ENCODE results near the gene SCAPER.
"Not testable (repeated sequence)": the region's sequence is repeated elsewhere in the genome, so short reads cannot be mapped to it uniquely, and the experiment has no call there.

The SCAPER gene

DNA sequence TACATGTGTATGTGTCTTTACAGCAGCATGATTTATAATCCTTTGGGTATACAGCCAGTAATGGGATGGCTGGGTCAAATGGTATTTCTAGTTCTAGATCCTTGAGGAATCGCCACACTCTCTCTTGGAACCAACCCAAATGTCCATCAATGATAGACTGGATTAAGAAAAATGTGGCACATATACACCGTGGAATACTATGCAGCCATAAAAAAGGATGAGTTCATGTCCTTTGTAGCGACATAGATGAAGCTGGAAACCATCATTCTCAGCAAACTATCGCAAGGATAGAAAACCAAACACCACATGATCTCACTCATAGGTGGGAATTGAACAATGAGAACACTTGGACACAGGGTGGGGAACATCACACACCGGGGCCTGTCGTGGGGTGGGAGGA, 403.0 kb downstream of the SCAPER start:
- FAIRE-seq; DNase-seq (ENCODE audit: low spot score): not testable (repeated sequence)

DNA sequence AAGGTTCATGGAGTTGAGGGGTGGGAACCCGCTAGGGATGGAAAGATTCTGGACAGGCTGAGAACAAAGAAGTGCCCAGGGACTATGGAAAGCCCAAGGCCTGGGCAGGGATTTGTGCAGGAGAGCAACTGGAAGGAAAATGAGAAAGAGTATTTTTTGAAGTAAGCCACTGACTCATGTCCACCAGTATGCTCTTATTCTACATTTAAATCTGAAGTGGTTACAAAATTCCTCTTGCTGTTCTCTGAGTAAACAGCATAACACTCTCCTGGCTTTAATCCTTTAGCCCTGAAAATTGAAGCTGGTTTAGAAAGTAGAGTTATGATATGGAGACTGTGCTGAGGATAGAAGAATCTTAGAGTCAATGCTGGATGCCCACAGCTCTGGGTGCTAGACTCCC, 403.4 kb downstream of the SCAPER start:
- no peak for FAIRE-seq
- DNase-seq (ENCODE audit: low spot score) = no peak

DNA sequence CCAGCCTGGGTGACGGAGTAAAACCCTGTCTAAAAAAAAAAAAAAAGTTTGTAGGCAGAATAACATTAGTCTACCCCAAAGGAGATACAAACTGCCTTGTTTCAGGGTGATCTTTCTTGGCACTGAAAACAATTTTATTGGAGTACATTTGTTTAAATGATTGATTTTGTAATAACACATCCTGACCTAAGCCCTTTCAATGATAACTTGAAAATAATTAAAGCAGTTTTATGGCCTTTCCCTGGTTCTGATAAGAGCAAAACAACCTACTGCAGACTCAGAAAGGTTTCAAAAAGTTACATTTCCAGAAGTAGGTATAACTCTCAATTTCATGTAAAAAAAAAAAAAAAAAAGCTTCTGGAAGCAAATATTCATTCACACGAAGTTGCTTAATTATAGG, 404.1 kb downstream of the SCAPER start:
- no peak for FAIRE-seq

DNA sequence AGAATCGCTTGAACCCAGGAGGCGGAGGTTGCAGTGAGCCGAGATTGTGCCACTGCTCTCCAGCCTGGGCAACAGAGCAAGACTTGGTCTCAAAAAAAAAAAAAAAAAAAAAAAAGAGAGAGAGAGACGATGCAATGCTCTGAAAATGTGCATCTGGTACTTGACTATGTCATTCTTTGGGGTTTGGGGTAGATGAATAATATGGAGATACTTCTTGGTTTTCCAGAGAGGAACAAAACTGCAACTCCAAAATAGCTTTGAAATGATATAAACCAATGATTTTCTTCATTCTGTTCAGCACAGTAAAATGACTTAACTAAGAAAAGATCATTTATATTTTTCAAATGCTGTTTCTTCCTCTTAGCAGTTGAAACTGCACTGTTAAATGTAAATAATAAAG, 409.7 kb downstream of the SCAPER start:
- FAIRE-seq (no peak), DNase-seq (ENCODE audit: low spot score) (no peak)

More for the DNA sequence above, 404.1 kb downstream of the SCAPER start:
- no peak for DNase-seq (ENCODE audit: low spot score)

DNA sequence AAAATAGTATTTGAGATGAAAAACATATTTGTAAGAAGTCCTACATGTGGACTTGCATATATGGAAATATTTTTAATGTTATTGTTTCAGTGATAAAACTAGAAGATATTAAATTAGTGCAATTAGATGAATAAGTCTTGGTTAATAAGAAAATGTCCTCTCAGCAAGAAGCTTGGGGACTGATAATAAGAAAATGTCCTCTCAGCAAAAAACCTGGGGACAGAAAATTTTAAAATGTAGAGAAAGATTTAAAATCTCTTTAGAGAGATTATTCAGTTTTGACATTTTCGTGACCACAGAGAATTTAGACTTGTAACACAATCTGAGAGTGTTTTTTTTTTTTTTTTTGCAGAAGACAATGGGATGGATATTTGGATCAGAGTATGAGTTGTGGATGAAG, 412.6 kb downstream of the SCAPER start:
- DNase-seq (ENCODE audit: low spot score) (no peak), FAIRE-seq (no peak)

DNA sequence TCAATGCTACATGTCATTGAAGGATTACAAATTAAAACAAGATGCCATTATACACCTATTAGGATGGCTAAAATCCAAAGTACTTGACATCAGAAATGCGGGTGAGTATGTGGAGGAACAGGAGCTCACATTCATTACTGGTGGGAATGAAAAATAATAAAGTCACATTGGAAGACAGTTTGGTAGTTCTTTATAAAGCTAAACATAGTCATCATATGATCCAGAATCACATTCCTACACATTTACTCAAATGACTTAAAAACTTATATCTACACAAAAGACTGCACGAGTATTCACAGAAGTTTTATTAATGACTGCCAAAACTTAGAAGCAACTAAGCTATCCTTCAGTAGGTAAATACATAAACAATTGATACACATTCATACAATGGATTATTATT, 421.4 kb downstream of the SCAPER start:
- DNase-seq (ENCODE audit: low spot score) = no peak
- FAIRE-seq = no peak

DNA sequence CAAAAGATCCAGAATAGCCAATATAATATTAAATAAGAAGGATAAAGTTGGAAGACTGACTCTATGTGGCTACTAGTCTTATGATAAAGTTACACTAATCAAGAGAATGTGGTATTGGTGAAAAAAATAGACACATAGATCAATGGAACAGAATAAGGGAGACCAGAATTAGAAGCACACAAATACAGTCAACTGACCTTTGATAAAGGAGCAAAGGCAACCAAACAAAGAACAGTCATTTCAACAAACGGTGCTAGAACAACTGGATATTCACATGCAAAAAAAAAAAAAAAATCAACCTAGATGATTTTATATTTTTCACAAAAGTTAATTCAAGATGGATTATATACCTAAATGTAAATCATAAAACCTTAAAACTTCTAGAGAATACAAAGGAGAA, 422.1 kb downstream of the SCAPER start:
- no peak for DNase-seq (ENCODE audit: low spot score)
- no peak for FAIRE-seq

DNA sequence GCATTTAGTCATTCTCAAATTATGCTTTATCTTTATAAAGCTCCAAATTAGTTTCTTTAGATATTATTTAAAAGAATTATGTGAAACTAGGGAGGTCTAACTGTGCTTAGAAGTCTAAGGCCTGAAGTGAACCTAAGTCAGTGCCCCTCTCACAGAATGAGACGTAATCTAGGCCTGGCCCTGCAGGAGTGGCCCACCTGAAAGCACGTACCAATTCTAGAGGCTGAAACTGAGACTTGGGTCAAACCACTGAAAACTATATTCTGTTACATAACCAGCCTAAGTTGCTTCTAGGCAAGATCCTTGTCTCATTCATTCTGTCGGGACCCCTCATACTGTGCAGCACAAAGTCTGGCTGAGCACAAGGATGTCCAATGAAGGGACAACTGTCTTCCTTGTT, 424.9 kb downstream of the SCAPER start:
- DNase-seq (ENCODE audit: low spot score) (no peak), FAIRE-seq (no peak)

DNA sequence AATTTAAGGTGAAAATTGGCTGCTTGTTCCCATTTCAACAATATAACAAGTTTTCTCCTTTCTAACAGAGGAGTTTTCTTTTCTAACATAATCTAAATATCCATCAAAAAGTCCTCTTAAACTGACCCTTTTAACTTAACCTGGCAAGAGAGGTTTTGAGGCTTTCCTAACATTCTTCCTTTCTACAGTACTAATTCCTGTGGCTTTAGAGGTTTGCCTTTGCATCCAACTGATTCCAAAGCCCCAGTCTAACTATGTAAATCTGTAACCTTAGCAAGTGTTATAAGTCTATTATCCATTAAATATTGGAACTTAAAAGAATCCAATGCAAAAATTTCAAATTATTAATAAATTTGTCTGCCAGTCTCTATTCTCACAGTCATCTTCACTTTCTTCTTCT, 434.4 kb downstream of the SCAPER start:
- DNase-seq (ENCODE audit: low spot score) (no peak), FAIRE-seq (peak; percentile 35)

DNA sequence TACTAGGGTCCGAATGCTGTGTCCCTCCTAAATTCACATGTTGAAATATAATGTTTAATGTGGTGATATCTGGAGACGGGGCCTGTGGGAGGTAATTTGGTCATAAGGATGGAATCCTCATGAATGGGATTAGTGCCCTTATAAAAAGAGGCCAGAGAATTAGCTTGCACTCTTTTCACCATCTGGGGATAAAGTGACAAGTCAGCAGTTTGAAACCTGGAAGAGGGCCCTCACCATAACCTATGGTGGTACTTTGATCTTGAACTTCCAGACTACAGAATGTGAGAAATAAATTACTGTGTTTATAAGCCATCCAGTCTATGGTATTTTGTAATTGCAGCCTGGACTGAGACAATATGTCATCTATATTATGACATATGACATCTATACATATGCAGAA, 436.4 kb downstream of the SCAPER start:
- no peak for DNase-seq (ENCODE audit: low spot score)
- FAIRE-seq = no peak

DNA sequence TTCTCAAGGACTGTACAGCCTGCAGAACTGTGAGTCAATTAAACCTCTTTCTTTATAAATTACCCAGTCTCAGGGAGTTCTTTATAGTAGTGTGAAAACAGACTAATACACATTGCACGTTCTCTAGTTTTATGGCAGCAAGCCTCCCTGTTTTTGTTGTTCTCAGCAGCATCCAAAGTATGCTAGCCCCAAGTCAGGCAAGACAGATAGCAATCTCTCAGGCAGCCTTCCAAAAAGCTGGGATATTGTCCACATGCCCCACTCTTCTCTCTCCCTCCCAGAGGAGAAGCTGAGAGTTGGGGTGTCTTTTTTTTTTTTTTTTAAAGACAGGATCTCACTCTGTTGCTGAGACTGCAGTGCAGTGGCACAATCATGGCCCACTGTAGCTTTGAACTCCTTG, 438.0 kb downstream of the SCAPER start:
- DNase-seq (ENCODE audit: low spot score) (no peak), FAIRE-seq (no peak)

DNA sequence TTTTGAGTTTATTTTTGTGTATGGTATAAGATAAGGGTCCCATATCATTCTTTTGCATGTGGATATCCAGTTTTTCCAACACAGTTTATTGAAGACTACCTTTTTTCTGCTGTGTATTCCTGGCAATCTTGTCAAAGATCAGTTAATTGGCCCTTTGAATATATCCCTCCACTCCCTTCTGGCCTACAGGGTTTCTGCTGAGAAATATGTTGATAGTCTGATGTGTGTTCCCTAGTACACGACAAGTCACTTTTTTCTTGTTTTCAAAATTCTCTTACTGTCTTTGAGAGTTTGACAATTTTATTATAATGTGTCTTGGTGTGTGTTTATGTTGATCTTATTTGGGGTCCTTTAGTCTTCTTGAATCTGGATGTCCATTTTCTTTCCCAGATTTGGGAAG, 439.4 kb downstream of the SCAPER start:
- FAIRE-seq (no peak), DNase-seq (ENCODE audit: low spot score) (no peak)

DNA sequence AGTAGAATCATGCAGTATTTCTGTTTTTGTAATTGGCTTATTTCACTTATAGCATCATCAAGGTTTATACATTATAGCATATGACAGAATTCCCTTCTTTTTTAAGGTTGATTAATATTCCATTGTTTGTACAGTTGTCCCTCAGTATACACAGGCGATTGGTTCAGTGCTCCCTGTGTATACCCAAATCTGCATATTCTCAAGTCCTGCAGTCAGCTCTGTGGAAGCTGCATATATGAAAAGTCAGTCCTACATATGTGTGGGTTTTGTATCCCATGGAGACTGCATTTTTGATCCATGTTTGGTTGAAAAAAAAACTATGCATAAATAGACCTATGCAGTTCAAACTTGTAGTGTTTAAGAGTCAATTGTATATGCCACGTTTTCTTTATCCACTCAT, 440.9 kb downstream of the SCAPER start:
- DNase-seq (ENCODE audit: low spot score) (no peak), FAIRE-seq (no peak)

DNA sequence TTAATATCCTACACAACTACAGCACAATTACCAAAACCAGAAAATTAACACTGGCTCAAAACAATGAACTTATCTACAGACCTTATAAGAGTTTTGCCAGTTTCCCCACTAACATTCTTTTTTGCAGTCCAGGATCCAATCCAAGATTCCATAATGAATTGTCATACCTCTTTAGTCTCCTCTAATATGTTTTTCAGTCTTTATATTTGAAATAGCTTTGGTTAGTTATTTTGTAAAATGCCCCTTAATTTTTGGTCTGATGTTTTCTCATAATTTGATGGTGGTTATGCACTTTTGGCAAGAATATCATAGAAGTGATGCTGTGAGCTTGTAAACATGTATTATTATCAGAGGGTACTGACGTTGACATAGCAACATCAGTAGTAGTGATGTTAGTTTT, 444.3 kb downstream of the SCAPER start:
- FAIRE-seq = no peak
- no peak for DNase-seq (ENCODE audit: low spot score)

DNA sequence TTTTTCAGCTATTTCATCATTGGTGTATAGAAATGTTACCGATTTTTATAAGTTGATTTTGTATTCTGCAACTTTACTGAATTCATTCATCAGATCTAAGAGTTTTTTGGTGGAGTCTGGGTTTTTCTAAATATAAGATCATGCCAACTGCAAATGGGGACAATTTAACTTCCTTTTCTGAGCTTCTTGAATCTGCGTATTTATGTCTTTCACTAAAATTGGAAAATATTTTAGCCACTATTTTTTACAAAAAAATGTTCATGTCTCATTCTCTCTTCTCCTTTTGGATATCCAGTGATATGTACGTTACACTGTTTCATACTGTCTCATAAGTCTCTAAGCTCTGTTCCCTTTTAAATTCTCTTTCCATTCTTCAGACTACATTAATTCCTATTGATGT, 444.8 kb downstream of the SCAPER start:
- FAIRE-seq (no peak), DNase-seq (ENCODE audit: low spot score) (no peak)

DNA sequence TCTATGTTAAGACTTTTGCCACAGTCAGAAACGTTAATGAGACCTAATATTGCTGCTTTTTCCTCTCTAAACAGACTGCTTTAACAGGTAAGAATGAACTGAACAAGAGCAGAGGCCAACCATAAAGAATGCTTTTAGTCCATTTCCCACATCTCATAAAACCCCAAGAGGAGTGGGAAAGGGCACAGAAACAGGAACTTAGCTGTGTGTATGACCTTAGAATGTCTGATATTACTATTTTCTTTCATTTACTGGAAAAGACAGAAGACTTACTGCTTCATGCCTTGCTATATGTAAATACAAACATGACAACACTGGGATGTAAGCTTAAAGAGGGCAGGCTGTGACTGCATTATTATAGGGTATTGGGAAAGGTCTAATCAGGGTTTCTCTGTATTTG, 453.6 kb downstream of the SCAPER start:
- DNase-seq (ENCODE audit: low spot score) (no peak), FAIRE-seq (no peak)

DNA sequence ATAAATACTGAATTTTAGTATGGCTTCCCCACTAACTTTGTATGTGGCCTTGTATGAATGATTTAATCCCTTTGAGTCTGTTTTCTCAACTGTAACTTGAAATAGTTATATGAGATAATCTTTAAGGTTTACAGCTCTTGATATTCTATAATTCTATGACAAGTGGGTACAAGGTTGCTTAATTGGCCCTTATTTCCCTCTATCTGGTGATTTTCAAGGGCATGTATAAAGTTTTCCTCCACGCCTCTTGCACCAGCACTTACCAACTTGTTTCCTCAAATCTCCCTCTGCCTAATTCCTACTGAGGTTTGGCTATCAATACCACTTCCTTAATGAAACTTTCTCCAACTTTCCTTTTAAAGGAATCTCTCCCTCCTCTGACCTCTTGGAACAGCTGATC, 455.7 kb downstream of the SCAPER start:
- DNase-seq (ENCODE audit: low spot score) (no peak), FAIRE-seq (no peak)

DNA sequence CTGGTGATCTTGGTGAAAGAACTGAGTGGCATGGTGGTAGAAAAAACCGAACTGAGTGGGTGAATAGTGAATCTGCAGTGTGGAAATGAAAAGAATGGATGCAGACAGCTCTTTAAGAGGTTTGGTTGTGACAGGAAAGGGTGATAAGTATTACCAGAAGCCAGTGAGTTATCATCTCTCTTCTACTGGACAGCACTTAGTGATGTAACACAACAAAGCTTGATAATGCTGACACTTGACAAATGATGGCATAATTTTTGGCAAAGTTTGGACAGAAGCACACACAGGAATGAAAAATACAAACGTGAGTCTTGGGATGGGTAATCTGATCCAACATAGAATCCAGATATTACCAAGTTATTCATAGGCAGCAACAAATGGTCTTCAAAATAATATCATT, 456.4 kb downstream of the SCAPER start:
- FAIRE-seq = no peak
- DNase-seq (ENCODE audit: low spot score) = no peak

DNA sequence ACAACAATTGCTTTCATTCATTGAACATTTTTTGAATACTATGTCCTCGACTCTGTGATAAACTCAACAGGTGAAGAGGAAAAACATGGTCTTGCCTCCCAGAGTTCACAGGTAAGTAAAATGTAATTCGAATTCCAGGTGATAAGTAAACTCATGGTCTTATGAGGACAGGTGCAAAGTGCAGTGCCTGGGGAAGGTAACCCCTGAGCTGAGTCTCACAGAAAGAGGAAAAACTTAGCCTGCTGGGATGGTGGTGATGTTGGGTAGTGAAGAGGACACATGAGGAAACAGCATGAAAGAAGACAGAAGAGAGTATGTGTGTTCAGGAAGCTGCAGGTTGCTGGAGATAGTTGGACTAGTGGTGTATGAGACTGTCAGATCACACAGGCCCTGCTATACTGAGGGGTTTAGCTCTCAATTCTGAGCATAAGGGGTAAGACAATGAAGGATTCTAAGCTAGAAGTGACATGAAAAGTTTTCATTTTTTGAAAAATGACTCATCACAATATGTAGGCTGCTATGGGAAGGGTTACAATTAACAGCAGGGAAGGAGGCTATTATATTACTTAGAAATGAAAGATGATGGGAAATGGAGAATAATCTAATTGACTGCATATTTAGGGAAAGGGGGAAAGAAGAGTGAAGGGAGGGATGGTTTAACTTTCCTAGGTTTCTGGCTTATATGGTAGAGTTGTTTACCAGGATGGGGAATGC, 457.3 kb downstream of the SCAPER start:
- DNase-seq (ENCODE audit: low spot score) (no peak), FAIRE-seq (no peak)

DNA sequence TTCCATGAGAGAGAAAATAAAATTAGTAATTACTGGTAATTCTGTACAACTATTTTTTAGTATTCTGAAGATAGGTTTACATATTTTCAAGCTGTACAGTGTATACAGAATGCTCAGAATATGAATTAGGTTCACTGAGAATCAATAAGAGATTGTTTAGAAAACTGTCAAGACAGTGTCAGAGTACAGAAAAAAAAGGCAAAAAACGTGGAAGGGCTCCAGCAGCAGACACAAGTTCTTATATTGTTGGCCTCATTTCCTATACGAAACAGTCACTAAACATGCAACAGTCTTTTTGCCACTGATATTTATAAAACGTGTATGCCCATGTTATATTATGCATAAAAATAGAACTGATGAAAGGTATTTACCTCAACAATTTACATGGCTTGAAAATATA, 464.7 kb downstream of the SCAPER start:
- DNase-seq (ENCODE audit: low spot score) (no peak), FAIRE-seq (no peak)

DNA sequence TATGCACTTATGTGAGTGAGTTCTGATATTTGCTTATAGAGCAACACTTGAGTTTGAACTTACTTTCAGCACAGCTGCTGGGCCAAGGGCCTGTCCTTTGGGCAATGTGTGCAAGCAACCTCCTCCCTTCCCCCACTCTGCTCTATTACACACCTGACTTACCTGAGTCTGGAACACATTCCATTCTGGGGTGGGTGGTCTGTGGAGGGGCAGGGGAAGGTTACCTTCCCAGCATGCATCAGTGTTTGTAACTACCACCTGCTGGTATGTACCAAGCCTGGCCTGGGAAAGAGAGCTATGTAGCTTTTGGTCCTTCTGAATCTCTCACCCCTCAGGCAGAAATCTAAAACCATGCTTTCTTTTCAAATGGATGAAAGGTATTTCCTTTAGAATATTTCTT, 465.6 kb downstream of the SCAPER start:
- FAIRE-seq (no peak), DNase-seq (ENCODE audit: low spot score) (no peak)

DNA sequence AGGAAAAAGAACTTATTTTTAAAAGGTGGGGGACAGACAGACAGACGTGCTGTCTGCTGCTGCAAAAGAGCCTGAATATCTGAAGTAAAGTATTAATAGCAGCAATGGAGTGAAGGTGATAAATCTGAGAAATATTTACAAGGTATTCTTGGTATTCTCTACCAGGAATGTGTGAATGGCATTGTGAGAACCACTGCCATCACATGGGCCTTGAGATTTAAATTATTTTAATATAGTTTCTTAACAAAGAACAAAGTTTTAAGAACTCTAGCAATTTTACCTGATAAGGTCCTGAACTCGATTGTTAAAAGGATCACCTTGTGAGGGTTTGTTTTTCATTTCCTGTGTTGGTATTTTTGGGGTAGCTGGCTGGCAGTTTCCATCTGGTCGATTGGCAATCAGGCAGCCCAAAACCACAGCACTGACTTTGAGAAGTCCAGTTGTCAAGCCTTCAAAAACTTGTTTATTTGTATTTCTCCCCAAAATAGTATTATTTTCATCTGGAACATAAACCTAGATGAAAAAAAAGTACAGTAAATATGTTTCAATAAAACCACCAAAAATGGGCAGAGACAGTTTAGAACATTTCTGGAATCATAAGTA, 471.2 kb downstream of the SCAPER start:
- FAIRE-seq = no peak
- DNase-seq (ENCODE audit: low spot score) = no peak

DNA sequence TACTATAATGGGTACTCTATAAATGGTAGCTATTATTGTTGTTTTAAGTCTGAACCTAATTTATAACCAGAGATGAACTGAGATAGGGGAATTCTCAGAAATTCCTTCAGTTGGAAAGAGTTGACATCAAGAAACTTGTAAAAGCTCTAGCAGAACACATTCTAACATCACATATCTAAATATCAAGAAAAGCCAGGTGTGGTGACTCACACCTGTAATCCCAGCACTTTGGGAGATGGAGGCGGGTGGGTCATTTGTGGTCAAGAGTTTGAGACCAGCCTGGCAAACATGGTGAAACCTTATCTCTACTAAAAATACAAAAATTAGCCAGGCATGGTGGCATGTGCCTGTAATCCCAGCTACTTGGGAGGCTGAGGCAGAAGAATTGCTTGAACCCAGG, 472.1 kb downstream of the SCAPER start:
- not testable (repeated sequence) for FAIRE-seq; DNase-seq (ENCODE audit: low spot score)

DNA sequence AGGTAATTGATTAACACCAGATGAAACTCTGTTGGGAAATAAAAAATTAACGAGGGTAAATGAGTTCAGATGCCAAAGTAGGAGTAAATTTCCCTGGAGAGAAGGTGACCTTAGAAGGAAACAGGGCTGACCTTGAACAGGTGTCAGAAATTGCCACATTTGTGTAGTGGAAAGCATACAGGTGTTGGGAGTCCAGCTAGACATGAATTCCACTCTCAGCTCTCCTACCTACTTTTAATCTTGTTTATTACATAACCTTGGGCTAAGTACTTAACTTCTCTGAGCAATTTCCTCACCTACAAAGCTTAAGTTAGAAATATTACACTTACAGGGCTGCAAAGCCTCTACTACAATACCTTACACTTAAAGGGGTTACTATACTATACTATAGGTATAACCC, 472.5 kb downstream of the SCAPER start:
- DNase-seq (ENCODE audit: low spot score) = no peak
- FAIRE-seq = no peak

Measured in RCC 7860 (cell line).